Neuronal stem cell (in vitro differentiated cells): ENCODE results near the gene TMEM221.

ENCODE experiments used
- DNase-seq: peaks from one replicate; pipeline ENCODE4 v3.0.0-alpha.2; 2013; ENCODE audit warnings: low spot score
- H2AFZ ChIP-seq: one replicate; pipeline ENCODE4 v1.6.1; 2013; ENCODE audit warnings: mild to moderate bottlenecking, low read length, inconsistent platforms
- H2AK5ac ChIP-seq: 2 replicates; pipeline ENCODE4 v1.6.1; 2013; ENCODE audit warnings: low read depth, mild to moderate bottlenecking, inconsistent platforms, low read length, moderate library complexity, mixed read lengths
- H2BK120ac ChIP-seq: 2 replicates; pipeline ENCODE4 v1.6.1; 2013; ENCODE audit warnings: low read depth, mild to moderate bottlenecking, inconsistent platforms, low read length, moderate library complexity, mixed read lengths
- H2BK12ac ChIP-seq: one replicate; pipeline ENCODE4 v1.6.1; 2013; ENCODE audit warnings: low read length, inconsistent platforms
- H2BK15ac ChIP-seq: 2 replicates; pipeline ENCODE4 v1.6.1; 2013; ENCODE audit warnings: mild to moderate bottlenecking, low read length, inconsistent platforms, mixed read lengths
- H2BK5ac ChIP-seq: one replicate; pipeline ENCODE4 v1.6.1; 2013; ENCODE audit warnings: inconsistent platforms, mild to moderate bottlenecking, low read length, moderate library complexity
- H3K14ac ChIP-seq: one replicate; pipeline ENCODE4 v1.6.1; 2013; ENCODE audit warnings: low read length, inconsistent platforms
- H3K18ac ChIP-seq: 2 replicates; pipeline ENCODE4 v1.6.1; 2013; ENCODE audit warnings: low read length, inconsistent platforms
- H3K23ac ChIP-seq: 2 replicates; pipeline ENCODE4 v1.6.1; 2013; ENCODE audit warnings: low read depth, mild to moderate bottlenecking, mixed read lengths, low read length, inconsistent platforms; ENCODE audit not compliant: poor library complexity
- H3K27ac ChIP-seq: replicated peaks from 3 replicates; pipeline ENCODE4 v1.5.1; 2013; ENCODE audit warnings: low read length, inconsistent platforms
- H3K27me3 ChIP-seq, 3 experiments: 2 replicates each; pipeline ENCODE4 v1.6.1; 2013; ENCODE audit warnings: low read length in 3 of 3, mild to moderate bottlenecking in 2 of 3, inconsistent platforms in 1 of 3, low read depth in 1 of 3, mixed read lengths in 1 of 3, moderate library complexity in 1 of 3; ENCODE audit not compliant: control insufficient read depth in 3 of 3, insufficient read depth in 3 of 3
- H3K36me3 ChIP-seq, 2 donors: replicated peaks in 1 of 2; 2 replicates each; pipeline ENCODE4 v1.6.1; 2013; ENCODE audit warnings: low read length in 2 of 2; ENCODE audit not compliant: control insufficient read depth in 2 of 2, insufficient read depth in 2 of 2
- H3K4ac ChIP-seq: 2 replicates; pipeline ENCODE4 v1.6.1; 2013; ENCODE audit warnings: inconsistent platforms, mild to moderate bottlenecking, low read length, moderate library complexity
- H3K4me1 ChIP-seq, 2 donors: 1 replicate in 1 of 2; 2 replicates in 1 of 2; pipeline ENCODE4 v1.6.1; 2013; ENCODE audit warnings: low read length in 2 of 2, low read depth in 1 of 2; ENCODE audit not compliant: control insufficient read depth in 2 of 2, insufficient read depth in 1 of 2
- H3K4me2 ChIP-seq: one replicate; pipeline ENCODE4 v1.6.1; 2013; ENCODE audit warnings: mild to moderate bottlenecking, low read length, inconsistent platforms; ENCODE audit not compliant: insufficient read depth, poor library complexity, severe bottlenecking
- H3K4me3 ChIP-seq, 2 donors: 2 replicates each; pipeline ENCODE4 v1.5.1; 2013; ENCODE audit warnings: low read length in 2 of 2, mild to moderate bottlenecking in 2 of 2, inconsistent platforms in 1 of 2, moderate library complexity in 1 of 2
- H3K79me1 ChIP-seq: one replicate; pipeline ENCODE4 v1.6.1; 2013; ENCODE audit warnings: low read depth, mild to moderate bottlenecking, inconsistent platforms, low read length, moderate library complexity
- H3K9ac ChIP-seq: one replicate; pipeline ENCODE4 v1.6.1; 2013; ENCODE audit warnings: mild to moderate bottlenecking, low read depth, low read length, inconsistent platforms; ENCODE audit not compliant: poor library complexity
- H3K9me3 ChIP-seq, 2 donors: replicated peaks in 1 of 2; 2 replicates each; pipeline versions ENCODE3 to v1.6.1; 2013; ENCODE audit warnings: low read length in 2 of 2, mild to moderate bottlenecking in 2 of 2, inconsistent platforms in 1 of 2, low read depth in 1 of 2, mixed read lengths in 1 of 2, moderate library complexity in 1 of 2; ENCODE audit not compliant: control insufficient read depth in 2 of 2, insufficient read depth in 1 of 2
- H4K8ac ChIP-seq: one replicate; pipeline ENCODE4 v1.6.1; 2013; ENCODE audit warnings: low read depth, mild to moderate bottlenecking, inconsistent platforms, low read length, moderate library complexity
- H4K91ac ChIP-seq: one replicate; pipeline ENCODE4 v1.6.1; 2013; ENCODE audit warnings: low read length, low read depth, mild to moderate bottlenecking, inconsistent platforms; ENCODE audit not compliant: poor library complexity
- WGBS, 2 donors: extraction: QIAGEN DNeasy Blood & Tissue Kit; methylation state at CpG; one replicate each; pipeline ENCODE4 v1.1.7; 2013; ENCODE audit warnings: missing lambda C conversion rate in 2 of 2, mixed read lengths in 1 of 2; ENCODE audit not compliant: insufficient read length in 2 of 2, insufficient replicate concordance in 1 of 2; ENCODE audit errors: extremely low coverage in 2 of 2; 5-methylcytosine and 5-hydroxymethylcytosine counted together

TMEM221 gene

GRCh38 chr19:17390665-17391370, 57.6 kb downstream of the TMEM221 start:
- Histone ChIP-seq H3K18ac (peak overlapping the region; percentile 78), H3K4me1 (peaks cover 3 to 4% of the 10 kb centered on the region in 2 donors), H2BK5ac (peak overlapping the region; percentile 42), H3K14ac (no peak overlapping the region), H3K23ac (peak overlapping the region; percentile 51), H3K4me2 (peak overlapping the region; percentile 85), H3K9ac (peak overlapping the region; percentile 71), H2AFZ (peak overlapping the region; percentile 92), H2BK120ac (no peak overlapping the region), H2BK12ac (peak overlapping the region; percentile 93), H4K8ac (no peak overlapping the region), H3K4me3 (peak overlapping the region; percentile 47 to 75), H4K91ac (no peak overlapping the region), H3K4ac (no peak overlapping the region), H3K27me3 (peaks cover 0 to 8% (median 5%) of the 10 kb centered on the region in 3 experiments), H3K27ac (peak overlapping the region; percentile 66), H3K36me3 (no peaks in the 10 kb centered on the region), H2AK5ac (peak overlapping the region; percentile 64), H2BK15ac (no peak overlapping the region), H3K9me3 (peaks cover 0 to 5% of the 10 kb centered on the region in 2 donors), H3K79me1 (peaks cover 1% of the 10 kb centered on the region)
- peak; percentile 90 for DNase-seq
- WGBS, 2 donors: no CpG with 5 or more reads among the region's 50 CpGs

- Histone ChIP-seq H3K18ac (peak overlapping the region; percentile 78), H3K4me3 (peak overlapping the region; percentile 47 to 75), H4K8ac (no peak overlapping the region), H3K4me2 (peak overlapping the region; percentile 85), H3K36me3 (no peaks in the 10 kb centered on the region), H2AFZ (peak overlapping the region; percentile 92), H3K14ac (no peak overlapping the region), H2BK5ac (peak overlapping the region; percentile 42), H2BK120ac (no peak overlapping the region), H3K9ac (peak overlapping the region; percentile 71), H3K27ac (peak overlapping the region; percentile 66), H3K4me1 (peaks cover 3 to 4% of the 10 kb centered on the region in 2 donors), H3K4ac (no peak overlapping the region), H2AK5ac (peak overlapping the region; percentile 64), H3K9me3 (peaks cover 0 to 5% of the 10 kb centered on the region in 2 donors), H2BK12ac (no peak overlapping the region), H3K79me1 (peaks cover 1% of the 10 kb centered on the region), H3K27me3 (peaks cover 0 to 8% (median 5%) of the 10 kb centered on the region in 3 experiments), H4K91ac (no peak overlapping the region), H3K23ac (peak overlapping the region; percentile 5), H2BK15ac (no peak overlapping the region)
- DNase-seq: no peak
- WGBS, 2 donors: no CpG with 5 or more reads among the region's 37 CpGs
These were observed 58.4 kb downstream of the TMEM221 start for GRCh38 chr19:17389957-17390664.

GRCh38 chr19:17389288-17389687, 59.2 kb downstream of the TMEM221 start:
- peaks cover 0 to 8% (median 5%) of the 10 kb centered on the region in 3 experiments for H3K27me3 ChIP-seq
- H3K4me3 ChIP-seq: no peak overlapping the region
- no peak overlapping the region for H3K23ac ChIP-seq
- no peak overlapping the region for H3K4me2 ChIP-seq
- peaks cover 1% of the 10 kb centered on the region for H3K79me1 ChIP-seq
- no peak overlapping the region for H2AK5ac ChIP-seq
- H4K91ac ChIP-seq: no peak overlapping the region
- DNase-seq: no peak
- no peak overlapping the region for H3K18ac ChIP-seq
- no peak overlapping the region for H3K9ac ChIP-seq
- peaks cover 3 to 4% of the 10 kb centered on the region in 2 donors for H3K4me1 ChIP-seq
- no peak overlapping the region for H2BK15ac ChIP-seq
- H2AFZ ChIP-seq: no peak overlapping the region
- no CpG with 5 or more reads among the region's 1 CpG for WGBS, 2 donors
- no peak overlapping the region for H3K4ac ChIP-seq
- no peak overlapping the region for H4K8ac ChIP-seq
- no peaks in the 10 kb centered on the region for H3K36me3 ChIP-seq
- no peak overlapping the region for H2BK5ac ChIP-seq
- H2BK120ac ChIP-seq: no peak overlapping the region
- H3K9me3 ChIP-seq: peaks cover 0 to 5% of the 10 kb centered on the region in 2 donors
- no peak overlapping the region for H3K27ac ChIP-seq
- no peak overlapping the region for H3K14ac ChIP-seq
- H2BK12ac ChIP-seq: no peak overlapping the region
